Measurements from ENCODE around the gene RBM15B.
A peak's percentile ranks its signal among the peaks of the same experiment; 100 is the strongest.
"Not testable (repeated sequence)": the region's sequence is repeated elsewhere in the genome, so short reads cannot be mapped to it uniquely, and the experiment has no call there.

RBM15B gene

GRCh38 chr3:51378726-51379125, 12.4 kb upstream of the RBM15B start:
- DNase-seq, result no peak

DNA sequence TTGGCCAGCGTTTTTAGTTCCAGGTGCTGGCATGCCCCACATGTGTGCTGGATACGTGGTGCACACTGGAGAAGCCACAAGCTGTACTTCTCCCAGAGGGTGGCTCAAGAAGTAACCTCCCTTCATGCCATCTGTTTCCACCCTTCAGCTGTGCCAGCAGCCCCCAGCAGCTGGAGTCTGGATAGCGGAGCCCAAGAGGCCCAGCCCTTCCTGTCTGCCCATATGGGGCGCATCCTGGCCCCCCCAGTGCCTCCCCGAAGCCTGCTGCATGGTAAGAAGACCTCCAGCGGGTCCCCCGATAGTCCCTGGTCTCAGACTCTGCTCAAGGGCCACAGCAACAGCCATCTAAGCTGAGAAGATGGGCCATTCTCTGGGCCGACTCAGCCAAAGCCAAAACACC, 11.8 kb upstream of the RBM15B start:
- DNase-seq, result no peak

- no peak for DNase-seq
Measured at GRCh38 chr3:51379746-51380455, 11.2 kb upstream of the RBM15B start.

GRCh38 chr3:51380601-51381332, 10.3 kb upstream of the RBM15B start:
- no peak for DNase-seq

GRCh38 chr3:51381333-51381705, 9.8 kb upstream of the RBM15B start:
- DNase-seq, result no peak

- DNase-seq, result no peak
Measured at GRCh38 chr3:51382076-51382745, 8.9 kb upstream of the RBM15B start.

- DNase-seq, result no peak
Measured at GRCh38 chr3:51382947-51383578, 8.0 kb upstream of the RBM15B start.

DNA sequence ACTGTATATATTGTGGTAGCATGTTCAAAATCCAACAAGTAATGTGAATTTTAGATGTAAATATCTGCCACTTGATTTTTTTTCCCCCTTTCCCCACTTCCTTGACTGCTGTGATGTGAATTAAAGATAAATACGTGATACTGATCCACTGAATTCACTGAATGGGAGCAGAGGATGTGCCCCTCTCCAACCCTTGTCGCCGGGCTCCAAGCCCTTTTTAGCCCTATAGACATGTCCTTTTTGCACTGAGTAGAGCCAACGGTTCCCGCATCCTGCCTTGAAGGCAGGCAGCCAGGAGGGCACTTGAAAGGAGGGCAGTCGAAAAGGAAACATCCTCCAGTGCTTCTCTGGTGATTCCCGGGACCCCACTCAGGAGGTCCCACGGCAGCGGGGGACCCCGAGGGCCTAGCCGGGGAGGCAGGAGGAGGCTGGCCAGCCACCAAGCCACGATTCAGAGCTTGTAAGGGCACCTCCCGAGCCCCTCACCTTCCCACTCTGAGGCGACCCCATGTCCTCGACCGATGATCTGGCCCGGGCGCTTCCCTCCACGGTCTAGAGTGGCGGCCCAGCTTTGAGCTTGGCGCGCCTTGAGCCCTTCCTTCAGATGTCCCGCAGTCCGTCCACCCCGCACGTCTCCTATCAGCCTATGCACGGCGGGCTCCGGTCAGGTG, 6.9 kb upstream of the RBM15B start:
- DNase-seq, result no peak

- DNase-seq, result peak; percentile 24
Measured at GRCh38 chr3:51384726-51385473, 6.2 kb upstream of the RBM15B start, which contains the start of gene MANF. Gene MANF, plus strand, starts transcription at chr3:51385291. Its CDS starts 52 bp downstream, at chr3:51385343.

DNA sequence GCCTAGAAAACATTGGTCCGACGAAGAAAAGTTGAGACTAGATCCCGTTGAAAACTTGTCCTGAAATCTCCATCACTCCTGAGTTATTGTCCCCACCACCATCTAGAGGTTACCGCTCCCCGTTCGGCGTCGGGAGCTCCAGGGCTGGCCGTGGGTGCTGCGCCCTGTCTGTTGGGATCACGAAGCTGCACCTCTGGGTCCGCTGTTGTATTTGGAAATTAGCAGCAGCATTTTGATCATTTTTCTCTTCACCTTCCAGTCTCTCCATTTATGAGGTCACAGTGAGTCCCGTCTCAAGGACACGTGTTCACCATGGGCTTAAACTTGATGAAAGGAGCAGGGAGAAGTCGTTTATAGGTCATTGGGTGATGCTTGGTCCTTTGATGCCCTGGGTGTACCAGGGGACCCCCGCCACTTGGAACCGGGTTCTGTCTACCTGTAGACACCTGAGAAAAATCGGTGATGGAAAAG, 5.4 kb upstream of the RBM15B start:
- DNase-seq, result no peak

- no peak for DNase-seq
Measured at GRCh38 chr3:51386159-51386851, 4.8 kb upstream of the RBM15B start.

DNA sequence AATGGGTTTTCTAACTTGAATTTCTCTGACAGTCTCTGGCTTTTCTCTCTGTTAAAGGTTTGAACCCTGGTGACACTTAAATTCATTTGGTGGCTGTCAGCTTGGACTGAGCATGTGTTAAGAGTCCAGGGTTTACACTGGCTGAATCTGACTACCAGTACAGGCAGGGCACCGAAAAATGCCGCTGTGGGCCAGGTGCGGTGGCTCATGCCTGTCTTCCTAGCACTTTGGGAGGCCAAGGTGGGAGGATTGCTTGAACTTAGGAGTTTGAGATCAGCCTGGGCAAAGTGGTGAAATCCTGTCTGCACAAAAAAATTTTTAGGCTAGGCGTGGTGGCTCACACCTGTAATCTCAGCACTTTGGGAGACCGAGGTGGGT, 4.2 kb upstream of the RBM15B start:
- DNase-seq, result no peak

DNA sequence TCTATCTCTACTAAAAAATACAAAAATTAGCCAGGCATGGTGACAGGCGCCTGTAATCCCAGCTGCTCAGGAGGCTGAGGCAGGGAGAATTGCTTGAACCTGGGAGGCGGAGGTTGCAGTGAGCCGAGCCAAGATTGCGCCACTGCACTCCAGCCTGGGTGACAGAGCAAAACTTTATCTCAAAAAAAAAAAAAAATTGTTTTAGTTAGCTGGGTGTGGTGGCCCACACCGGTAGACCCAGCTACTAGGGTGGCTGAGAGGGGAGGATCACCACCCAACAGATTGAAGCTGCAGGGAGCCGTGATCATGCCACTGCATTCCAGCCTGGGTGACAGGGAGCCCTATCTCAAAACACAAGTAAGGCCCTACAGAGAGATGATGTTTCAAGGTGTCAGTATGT, 3.8 kb upstream of the RBM15B start:
- DNase-seq, result not testable (repeated sequence)

DNA sequence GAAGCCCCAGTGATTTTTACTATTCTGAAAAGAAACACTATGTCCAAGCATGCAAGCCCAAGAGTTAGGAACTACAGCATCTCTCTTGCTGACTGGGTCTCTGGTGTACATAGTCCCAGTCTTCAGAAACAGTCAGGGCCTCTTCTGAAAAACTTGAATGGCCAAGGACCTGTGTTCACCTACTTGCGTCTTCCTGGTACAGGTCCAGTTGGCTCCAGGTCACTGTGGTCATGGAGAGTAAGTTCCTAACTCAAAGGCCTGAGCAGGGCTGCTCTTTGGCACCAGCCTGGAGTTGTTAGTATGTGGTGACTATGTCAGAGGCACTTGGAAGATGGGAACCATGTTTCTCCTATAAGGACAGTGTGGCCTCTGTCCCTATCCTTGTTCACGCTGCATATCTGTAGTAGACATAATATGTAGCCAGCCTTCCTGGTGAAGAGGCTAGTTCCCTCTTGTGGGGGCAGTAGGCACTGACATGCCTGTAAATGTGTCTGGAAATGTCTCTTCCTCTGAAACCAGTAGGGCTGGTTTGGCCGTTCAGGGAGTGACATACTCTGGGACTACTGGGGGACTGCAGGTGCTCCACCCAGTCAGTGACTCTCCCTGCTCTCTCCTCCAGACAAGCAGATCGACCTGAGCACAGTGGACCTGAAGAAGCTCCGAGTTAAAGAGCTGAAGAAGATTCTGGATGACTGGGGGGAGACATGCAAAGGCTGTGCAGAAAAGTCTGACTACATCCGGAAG, 2.6 kb upstream of the RBM15B start:
- no peak for DNase-seq

DNA sequence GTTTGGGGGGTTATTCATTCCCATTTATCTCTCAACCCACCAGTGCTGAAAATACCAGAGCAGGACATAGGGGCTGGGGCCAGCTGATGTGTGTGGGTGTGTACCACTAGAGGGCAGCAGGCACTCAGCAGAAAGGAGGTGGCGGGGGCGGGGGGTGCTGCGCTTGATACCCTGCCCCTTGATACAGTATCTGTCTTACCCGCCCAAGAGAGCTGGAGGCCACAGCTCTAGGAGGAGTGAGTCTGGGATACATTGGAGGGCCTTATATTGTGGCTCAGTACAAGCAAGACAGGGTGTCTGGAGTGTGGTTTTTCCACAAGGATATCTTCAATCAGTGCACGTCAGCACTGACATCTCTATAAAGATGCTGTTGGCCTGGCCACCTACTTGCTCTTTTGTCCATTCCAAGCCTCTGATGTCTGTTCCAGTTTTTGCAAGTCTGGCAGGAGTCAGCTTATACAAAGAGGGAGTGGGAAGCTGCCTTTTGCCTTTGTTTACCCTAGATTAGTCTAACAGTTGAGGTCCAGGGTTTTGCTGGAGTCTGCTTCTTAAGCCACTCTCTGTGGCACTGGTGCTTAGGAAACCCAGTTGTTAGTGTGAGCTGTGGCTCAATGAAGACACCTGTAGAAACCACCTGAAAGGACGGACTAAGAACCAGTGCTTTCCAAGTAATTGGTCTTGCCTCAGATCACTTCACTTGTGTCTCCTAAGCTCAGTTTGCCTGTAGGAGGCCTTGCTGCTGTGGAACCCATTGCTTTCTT, 1.5 kb upstream of the RBM15B start:
- no peak for DNase-seq

DNA sequence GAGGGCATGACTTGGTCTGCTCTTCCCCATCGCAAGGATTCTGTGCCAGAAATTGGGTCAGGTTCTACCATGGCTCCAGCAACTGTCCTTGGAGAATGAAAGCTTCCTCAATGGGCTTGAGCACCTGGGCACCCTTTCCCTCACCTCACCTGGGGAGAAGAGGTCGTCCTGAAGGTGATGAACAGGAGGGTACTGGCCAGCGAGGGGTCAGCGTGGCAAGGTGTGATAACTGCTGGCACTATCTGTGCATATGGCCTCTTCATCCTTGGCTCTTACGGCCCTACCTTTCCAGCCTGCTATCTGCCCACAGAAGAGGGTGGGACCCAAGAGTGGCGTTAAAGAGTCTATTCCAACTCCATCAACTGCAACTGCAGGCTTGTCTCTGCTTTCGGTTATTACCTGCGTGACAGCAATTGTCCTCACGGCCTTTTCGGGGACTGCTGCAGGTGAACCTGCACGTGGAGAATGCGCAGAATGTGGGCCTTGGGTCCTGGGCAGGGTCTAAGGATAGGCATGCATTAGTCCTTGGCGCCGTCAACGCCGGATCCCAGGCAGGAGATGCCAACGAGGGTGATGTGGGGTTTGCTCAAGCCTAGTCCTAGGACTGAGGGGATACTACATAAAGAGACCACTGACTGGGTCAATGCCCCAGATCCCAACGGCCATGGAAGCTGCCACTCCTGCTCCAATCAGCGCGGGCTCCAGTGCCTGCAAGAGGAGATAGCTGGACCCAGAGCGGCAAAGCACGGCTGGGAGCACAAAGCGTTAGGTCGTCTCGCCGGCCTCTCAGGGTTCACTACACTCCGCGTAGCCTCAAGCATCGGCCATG, 625 bp upstream of the RBM15B start:
- no peak for DNase-seq

GRCh38 chr3:51391566-51392354, 675 bp downstream of the RBM15B start:
- no peak for DNase-seq
